Tibial nerve (tissue), 3 donors: ENCODE measurements around the gene PRRC2B.

Experiments
- CTCF ChIP-seq, 5 experiments: fragments of 200-600 bp in 3 of 5; fragments of 450-650 bp in 2 of 5; sonication (generic) in 3 of 5; IDR thresholded peaks; one replicate each; pipeline ENCODE4 v1.5.1; 2016 to 2019; ENCODE audit warnings: antibody characterized with exemption in 5 of 5, mild to moderate bottlenecking in 3 of 5, moderate library complexity in 2 of 5
- POLR2A ChIP-seq, 2 donors: fragments of 450-650 bp; IDR thresholded peaks; one replicate each; pipeline ENCODE4 v1.6.1; 2017; ENCODE audit warnings: antibody characterized with exemption in 2 of 2, mild to moderate bottlenecking in 2 of 2, moderate library complexity in 2 of 2

- TF ChIP-seq CTCF (IDR thresholded peaks at IDR 0.05) (no peak), POLR2A (IDR thresholded peaks at IDR 0.05) (no peak)
Measured at GRCh38 chr9:131468031-131468430, 74.1 kb downstream of the PRRC2B start.
